Measurements from ENCODE around the gene ADGRF4.

ADGRF4 gene

DNA sequence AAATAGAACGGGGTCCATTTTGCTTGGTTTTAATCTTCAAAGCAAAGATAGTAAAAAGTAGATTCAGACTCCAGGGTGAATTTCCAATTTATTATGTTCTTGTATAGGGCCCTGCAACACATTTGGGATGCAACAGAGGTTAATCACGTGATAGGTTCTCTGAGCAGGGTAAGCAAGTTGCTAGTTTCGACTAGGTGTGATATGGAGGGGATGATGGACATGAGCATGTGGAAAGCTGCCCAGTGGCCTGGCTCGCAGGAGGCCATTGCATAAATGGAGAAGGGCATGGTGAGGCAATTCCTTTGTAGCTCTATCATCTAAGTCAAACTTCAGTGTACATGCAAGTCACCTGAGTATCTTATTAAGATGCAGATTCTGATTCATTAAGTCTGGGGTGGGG lies 17.7 kb upstream of the ADGRF4 start:
- DNase-seq (ENCODE audit: low read depth in 3 of 3, low spot score in 1 of 3), result no peak

DNA sequence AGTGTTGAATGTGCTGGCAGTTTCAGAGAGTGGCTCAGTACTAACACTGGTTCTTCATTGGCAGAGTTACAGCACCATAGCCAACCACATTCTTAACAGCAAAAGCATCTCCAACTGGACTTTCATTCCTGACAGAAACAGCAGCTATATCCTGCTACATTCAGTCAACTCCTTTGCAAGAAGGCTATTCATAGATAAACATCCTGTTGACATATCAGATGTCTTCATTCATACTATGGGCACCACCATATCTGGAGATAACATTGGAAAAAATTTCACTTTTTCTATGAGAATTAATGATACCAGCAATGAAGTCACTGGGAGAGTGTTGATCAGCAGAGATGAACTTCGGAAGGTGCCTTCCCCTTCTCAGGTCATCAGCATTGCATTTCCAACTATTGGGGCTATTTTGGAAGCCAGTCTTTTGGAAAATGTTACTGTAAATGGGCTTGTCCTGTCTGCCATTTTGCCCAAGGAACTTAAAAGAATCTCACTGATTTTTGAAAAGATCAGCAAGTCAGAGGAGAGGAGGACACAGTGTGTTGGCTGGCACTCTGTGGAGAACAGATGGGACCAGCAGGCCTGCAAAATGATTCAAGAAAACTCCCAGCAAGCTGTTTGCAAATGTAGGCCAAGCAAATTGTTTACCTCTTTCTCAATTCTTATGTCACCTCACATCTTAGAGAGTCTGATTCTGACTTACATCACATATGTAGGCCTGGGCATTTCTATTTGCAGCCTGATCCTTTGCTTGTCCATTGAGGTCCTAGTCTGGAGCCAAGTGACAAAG lies 17.0 kb upstream of the ADGRF4 start:
- DNase-seq (ENCODE audit: low read depth in 3 of 3, low spot score in 1 of 3), result no peak

DNA sequence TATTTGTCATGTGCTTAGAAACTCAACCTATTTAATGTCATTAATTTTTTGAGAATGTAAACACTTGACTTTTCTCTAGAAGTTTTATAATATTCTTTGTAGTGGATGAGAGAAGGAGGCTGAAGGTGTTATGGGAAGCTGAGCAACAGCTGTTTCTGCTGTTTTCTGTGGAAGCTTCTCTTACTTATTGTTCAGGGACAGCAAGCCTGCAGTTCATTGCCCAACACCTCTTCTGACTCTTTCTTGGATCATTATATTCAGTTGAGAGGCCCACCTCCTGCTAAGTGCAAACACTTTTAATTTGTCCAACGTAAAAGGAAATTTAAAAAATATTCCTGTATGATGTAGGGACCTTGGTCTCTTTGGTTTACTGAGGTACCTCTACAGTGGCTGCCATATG lies 12.0 kb upstream of the ADGRF4 start:
- no peak for DNase-seq (ENCODE audit: low read depth in 3 of 3, low spot score in 1 of 3)

DNA sequence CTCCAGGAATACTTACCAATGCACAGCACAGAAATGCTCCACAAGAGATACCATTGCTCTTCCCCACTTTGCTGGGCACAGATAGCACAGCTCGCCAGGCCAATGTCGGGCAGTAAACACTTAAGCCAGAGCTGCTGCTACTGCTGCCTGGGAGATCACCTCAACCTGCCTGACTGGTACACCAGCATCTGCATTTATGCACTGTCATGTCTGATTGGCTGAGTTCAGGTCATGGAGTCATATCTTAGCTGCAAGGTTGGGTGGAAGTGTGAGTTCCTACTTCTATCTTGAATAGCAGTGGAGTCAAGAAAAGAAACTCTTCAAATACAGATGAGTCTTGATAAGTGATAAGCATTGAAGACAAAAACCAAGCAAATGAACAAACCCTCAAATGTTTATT lies 10.9 kb upstream of the ADGRF4 start:
- DNase-seq (ENCODE audit: low read depth in 3 of 3, low spot score in 1 of 3), result no peak

DNA sequence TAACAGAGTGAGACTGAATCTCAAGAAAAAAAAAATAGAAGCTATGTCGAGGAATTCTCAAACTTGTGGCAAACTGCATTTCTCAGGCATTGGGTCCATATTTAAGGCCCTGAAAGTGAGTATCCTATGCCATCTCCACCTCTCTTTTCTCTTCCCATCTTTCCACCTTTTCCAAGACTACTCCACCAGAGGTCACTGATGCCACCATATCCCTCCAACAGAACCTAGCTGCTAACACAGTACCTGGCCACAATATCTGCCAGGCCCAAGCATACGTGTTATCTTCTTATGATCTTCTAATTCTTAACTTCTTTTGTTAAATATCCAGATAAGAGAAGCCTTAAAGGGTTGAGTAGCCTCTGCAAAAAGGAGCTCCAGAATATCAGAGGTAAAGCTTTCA lies 8.2 kb upstream of the ADGRF4 start:
- DNase-seq (ENCODE audit: low read depth in 3 of 3, low spot score in 1 of 3), result no peak

DNA sequence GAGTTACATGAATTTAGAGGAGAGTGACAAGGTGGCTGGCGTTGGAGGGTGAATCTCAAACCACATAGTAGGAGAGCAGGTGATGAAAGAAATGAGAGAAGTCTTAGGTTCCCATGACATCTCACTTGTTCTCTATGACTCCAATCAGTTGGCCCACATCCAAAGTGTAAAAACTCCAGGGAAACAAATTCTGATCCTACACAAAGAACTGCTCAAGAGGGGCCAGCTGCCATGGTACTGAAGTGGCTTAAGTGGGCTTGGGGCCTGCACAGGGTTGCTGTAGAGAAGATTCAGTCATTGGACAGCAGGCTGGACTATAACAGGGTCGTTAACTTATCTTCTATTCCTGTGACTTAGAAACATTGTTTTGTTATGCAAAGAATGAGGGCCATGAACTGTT lies 7.6 kb upstream of the ADGRF4 start:
- no peak for DNase-seq (ENCODE audit: low read depth in 3 of 3, low spot score in 1 of 3)

DNA sequence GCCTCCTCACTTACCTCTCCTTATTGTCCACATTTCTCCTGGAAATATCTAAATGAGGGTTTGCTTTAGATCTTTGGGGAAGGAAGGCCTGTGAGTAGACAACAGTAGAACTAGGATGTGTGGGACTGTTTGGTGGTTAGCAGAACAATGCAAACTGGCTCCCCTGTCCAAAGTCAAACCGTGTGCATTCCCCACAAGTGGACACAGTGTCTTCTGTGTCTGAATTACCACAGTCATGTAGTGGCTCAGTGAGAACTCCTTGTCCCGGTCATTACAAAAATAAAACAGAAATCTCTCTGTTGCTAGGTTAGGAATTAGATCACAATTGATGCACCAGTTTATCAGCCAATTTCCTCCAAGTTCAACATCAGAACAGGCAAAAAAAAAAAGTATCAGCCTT lies 455 bp upstream of the ADGRF4 start:
- no peak for DNase-seq (ENCODE audit: low read depth in 3 of 3, low spot score in 1 of 3)

DNA sequence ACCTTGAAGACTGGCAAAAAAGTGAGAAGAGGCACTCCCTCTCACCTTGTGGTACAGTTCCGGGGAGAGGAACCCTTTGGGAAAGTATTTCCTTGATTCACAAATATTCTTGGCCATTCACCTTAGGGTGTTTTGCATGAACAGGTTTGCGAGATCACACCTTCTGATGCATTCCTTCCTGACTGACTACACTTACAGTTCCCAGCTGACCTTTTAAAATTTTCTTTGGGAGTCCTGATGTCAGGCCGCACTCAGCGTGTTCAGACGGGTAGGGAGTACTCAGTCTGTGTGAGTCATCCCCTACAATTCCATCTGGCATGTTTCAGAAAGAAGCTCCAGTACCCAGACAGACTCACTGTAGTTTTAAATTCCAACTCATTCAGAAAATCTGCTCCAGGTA lies 1.7 kb downstream of the ADGRF4 start:
- no peak for DNase-seq (ENCODE audit: low read depth in 3 of 3, low spot score in 1 of 3)

DNA sequence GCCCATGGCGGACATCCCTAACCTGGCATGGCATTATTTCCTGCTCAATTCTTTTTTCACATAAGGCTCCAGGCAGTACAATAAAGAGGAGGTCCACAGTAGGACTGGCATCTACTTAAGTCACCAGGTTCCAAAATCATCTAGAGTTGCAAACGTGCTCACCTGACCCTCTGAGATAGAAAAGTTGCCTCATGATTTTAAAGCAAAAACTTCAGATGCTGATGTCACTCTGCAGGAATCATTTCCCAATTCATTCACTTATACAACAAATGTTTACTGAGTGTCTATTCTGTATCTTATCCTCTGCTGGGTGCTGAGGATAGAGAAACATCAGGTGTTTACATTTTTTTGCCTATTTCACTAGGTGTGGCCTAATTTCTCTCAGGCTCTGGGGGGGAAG lies 2.2 kb downstream of the ADGRF4 start:
- no peak for DNase-seq (ENCODE audit: low read depth in 3 of 3, low spot score in 1 of 3)

DNA sequence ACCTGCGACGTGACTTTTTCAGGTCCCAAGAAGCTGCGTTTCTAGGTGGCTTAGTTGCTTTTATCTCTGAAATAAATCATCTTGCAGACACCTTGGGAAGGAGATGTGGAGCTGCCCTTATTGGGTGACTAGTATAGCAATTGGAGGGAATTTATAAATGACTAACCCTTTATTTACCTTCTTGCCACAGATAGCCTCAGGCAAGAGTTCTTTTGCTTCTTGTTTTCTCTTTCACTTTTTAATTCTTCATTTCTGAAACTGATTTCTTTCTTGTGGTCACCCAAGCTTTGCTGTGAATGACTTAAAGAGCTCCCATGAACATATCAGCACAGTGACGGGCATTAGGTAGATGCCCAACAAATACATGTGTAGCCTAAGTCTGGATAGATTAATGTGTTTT lies 3.0 kb downstream of the ADGRF4 start:
- no peak for DNase-seq (ENCODE audit: low read depth in 3 of 3, low spot score in 1 of 3)

DNA sequence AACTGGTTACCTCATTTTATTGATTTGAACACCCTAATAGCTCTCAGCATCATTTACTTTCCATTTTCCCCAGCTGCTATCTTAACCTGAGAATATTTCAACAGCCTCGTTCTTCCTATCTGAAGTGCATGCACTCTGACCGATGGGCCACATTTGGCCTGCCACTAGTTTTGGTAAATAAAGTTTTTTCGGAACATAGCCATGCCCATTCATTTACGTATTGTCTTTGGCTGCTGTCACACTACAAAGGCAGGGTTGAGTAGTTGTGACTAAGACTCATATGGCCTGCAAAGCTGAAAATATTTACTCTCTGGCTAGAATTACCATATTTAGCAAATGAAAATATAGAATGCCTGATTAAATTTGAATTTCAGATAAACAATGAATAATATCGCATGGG lies 10.8 kb downstream of the ADGRF4 start:
- no peak for DNase-seq (ENCODE audit: low read depth in 3 of 3, low spot score in 1 of 3)

DNA sequence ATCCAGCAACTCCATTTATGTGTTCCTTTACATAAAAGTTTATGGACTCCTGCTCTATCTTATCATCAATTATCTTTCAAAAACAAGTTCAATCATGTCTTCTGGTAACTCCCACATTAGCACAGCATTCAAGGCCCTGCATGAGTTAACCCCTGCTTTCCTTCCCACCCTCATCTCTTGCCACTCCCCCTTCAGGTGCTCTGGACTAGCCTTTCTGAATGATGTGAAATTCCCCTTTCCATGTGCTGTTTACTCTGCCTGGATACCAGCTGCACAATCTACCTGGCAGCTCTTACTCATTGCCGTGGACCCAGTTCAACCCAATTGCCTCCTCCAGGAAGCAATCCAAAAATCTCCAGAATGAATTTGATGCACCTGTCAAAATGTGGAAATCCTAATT lies 11.9 kb downstream of the ADGRF4 start:
- DNase-seq (ENCODE audit: low read depth in 3 of 3, low spot score in 1 of 3), result no peak

DNA sequence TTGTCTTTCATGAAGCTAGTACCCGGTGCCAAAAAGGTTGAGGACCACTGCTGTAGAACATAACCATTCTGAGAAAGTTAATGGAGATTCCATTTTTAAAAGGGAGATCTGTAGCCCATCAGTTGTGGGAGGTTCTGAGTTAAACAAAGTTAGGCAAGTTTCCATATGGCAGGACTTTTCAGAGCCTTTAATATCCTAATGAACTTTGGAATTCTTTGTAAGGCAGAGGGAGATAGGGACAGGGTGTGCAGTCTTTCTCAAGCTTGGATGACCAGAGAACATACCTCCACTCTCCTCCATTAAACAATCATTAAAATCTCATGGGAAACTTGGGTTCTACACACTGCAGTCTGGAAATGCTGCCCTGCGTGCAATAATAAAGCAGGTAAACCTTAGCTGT lies 14.8 kb downstream of the ADGRF4 start:
- no peak for DNase-seq (ENCODE audit: low read depth in 3 of 3, low spot score in 1 of 3)

DNA sequence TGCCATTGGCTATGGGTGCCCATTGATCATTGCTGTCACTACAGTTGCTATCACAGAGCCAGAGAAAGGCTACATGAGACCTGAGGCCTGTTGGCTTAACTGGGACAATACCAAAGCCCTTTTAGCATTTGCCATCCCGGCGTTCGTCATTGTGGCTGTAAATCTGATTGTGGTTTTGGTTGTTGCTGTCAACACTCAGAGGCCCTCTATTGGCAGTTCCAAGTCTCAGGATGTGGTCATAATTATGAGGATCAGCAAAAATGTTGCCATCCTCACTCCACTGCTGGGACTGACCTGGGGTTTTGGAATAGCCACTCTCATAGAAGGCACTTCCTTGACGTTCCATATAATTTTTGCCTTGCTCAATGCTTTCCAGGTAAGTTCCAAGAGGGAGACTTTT lies 16.4 kb downstream of the ADGRF4 start:
- DNase-seq (ENCODE audit: low read depth in 3 of 3, low spot score in 1 of 3), result no peak

DNA sequence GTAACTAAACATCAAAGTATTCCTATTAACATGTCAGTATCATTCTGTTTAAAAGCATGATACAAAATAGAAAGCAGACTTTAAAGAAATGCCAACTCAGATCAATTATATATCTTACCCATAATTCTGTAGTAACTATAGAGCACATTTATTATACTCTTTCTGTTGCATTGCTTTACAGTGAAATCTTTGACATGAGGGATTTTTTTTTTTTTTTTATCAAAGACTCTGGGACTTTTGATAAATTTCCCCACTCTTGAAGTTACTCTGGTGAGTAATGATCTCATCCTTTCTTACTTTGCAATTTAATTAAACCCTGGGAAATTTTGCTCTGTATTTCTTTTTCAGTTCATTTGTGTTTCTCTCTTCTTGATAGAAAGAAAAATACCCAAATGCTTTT lies 17.4 kb downstream of the ADGRF4 start:
- DNase-seq (ENCODE audit: low read depth in 3 of 3, low spot score in 1 of 3), result no peak

DNA sequence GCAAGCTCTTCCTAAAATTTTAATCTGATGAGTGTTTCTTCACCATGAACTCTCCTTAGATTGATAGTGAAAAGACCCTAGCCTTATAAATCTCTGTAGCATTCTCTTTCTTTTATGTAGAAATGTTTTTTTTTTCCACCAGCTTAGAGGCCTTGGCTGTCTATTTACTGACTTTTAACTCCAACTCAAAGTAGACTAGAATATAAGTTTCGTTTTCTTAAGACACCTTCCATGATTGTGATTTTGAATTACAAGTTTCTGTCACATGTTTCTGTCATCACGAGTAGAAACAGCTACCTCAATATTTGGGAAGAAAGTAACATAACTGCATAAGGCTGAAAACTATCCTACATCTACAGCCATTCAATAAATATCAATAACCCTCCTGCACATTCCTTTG lies 17.8 kb downstream of the ADGRF4 start:
- DNase-seq (ENCODE audit: low read depth in 3 of 3, low spot score in 1 of 3), result no peak

DNA sequence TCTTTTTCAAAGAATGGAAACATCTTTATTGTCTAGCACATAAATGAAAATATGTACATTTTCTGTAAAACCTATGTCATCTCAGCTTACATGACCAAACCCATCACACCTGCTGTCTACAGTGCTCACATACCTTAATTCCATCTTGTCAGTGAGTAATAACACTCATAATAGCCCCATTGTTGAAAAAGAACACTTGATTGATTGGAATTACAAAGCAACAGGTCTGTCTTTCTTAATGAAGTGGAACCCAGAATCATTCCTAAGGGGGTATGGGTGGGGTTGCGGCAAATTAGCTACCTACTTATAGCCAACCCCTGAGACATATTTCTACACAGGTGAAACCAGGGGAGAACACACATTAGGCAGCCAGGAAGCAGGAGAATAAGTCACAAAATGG lies 20.2 kb downstream of the ADGRF4 start:
- DNase-seq (ENCODE audit: low read depth in 3 of 3, low spot score in 1 of 3), result no peak

DNA sequence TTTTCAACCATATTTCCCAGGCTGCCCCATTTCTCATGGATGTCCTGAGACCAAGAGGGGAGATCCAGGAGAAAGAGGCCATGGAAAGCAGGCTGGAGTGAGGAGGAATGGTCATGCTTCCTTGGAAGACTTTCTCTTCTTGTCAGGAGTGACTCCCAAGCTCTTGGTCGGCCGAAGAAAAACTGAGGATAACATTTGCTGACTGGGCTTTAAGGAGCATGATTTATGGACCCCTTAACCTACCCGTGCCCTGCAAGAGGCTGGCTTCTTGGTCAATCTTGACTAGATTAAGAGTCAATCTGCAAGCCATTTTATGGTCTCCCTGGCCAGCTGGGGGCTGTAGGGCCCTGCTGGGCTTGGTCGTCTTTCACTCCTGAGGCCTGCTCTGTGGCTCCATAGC lies 22.8 kb downstream of the ADGRF4 start:
- no peak for DNase-seq (ENCODE audit: low read depth in 3 of 3, low spot score in 1 of 3)

DNA sequence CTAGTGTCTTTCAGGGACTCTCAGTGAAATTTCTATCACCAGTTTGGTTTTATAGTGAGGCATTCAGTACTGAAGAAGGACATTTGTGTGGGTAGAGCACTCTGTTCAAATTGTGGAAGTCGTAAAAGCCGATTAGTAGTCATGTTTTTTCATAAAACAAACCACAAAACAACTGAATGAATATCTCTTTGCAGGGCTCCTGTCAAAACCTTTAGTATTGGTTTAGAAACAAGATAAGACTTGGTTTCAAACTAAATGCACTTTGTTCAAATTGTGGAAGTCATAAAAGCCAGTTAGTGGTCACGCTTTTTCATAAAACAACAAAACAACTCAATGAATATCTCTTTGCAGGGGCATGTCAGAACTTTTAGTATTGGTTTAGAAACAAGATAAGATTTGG lies 23.8 kb downstream of the ADGRF4 start:
- DNase-seq (ENCODE audit: low read depth in 3 of 3, low spot score in 1 of 3), result no peak

DNA sequence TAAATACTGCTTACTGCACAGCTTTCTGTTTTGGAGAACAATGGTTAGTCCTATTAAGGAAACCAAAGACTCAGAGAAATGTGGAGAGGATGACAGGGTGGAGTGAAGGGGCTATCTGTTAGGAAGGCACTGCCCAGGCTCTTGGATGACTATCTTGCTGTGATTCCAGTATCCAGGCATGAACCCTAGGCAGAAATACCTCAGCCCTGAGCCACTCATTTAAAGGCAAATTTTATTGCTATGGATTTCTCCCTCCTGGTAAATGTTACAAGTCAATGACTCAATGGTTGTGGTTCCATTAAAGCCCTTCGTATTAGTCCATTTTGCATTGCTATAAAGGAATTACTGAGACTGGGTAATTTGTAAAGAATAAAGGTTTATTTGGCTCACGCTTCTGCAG lies 25.9 kb downstream of the ADGRF4 start:
- no peak for DNase-seq (ENCODE audit: low read depth in 3 of 3, low spot score in 1 of 3)

DNA sequence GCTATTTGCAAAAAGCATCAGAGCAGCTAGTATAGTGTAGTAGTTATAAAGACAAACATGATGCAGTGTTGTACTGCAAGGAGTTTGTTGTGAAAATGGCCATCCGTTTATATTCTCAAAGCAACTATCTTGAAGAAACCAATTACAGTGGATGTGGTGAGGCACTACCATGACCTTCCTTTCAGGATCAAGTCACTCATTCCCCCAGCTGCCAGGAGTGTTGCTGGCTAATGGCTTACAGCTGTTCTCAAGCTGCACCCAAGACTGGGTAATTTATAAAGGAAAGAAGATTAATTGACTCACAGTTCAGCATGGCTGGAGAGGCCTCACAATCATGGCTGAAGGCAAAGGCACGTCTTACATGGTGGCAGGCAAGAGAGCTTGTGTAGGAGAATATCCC lies 29.0 kb downstream of the ADGRF4 start:
- DNase-seq (ENCODE audit: low read depth in 3 of 3, low spot score in 1 of 3), result no peak

DNA sequence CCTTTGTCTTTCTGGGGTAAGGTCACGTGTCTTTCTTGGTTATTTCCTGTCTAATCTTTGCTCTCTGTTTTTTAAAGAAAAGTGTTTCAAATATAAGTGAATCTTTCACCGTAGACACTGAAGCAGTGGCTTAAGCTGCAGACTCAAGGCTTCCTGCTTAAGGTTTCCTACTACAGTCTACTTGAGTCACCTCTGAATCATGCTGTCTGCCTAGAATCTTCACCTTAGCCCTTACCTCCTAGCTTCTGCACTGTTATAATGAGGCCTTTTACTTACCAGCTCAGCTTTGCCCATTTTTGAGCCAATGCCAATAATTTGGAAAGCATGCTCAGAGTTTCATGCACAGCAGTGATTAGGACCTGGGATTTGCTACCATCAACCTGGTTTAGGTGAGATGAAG lies 30.6 kb downstream of the ADGRF4 start:
- no peak for DNase-seq (ENCODE audit: low read depth in 3 of 3, low spot score in 1 of 3)

DNA sequence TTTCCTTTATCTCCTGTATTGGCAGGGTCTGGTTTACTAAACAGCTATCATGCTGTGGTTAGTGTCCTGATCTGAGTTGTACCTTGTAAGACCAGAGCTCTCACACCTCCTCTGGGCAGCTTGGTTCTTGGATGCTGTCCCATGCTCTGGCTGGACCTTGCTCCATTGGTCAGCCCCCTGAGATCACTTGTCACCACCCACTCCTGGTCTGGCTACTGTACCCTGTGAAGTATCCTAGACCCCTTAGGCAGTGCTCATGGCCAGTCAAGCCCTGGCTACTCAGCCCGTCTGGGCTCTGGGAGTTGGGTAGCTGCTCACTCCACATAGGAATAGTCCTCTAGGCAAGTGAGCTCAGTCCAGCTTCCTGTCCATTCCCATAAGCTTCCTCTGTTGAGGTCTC lies 31.1 kb downstream of the ADGRF4 start:
- no peak for DNase-seq (ENCODE audit: low read depth in 3 of 3, low spot score in 1 of 3)
